Uterus (tissue), 4 donors: ENCODE measurements around the gene PMEPA1. TPM values are rescaled to one million over a fixed set of nuclear protein-coding genes. Genes with fewer than 3 reads are reported as not detected.

ENCODE experiments used
- DNase-seq, 2 donors: peaks; one replicate each; pipeline ENCODE4 v3.0.0-alpha.2; 2019 to 2020
- H3K27ac ChIP-seq, 2 donors: fragments of 200-600 bp; sonication (generic); 1 replicate in 1 of 2; 2 replicates in 1 of 2; pipeline ENCODE4 v1.5.1; 2016 to 2018
- H3K27me3 ChIP-seq, 2 donors: fragments of 200-600 bp; sonication (generic); one replicate each; pipeline ENCODE4 v1.5.1; 2018 to 2019; ENCODE audit warnings: control low read depth in 1 of 2
- H3K36me3 ChIP-seq, 2 donors: fragments of 200-600 bp; sonication (generic); one replicate each; pipeline ENCODE4 v1.5.1; 2019; ENCODE audit warnings: control low read depth in 1 of 2
- H3K4me1 ChIP-seq, 2 donors: fragments of 200-600 bp; sonication (generic); one replicate each; pipeline ENCODE4 v1.5.1; 2018 to 2019; ENCODE audit warnings: control low read depth in 1 of 2
- H3K4me3 ChIP-seq, 2 donors: fragments of 200-600 bp; sonication (generic); 1 replicate in 1 of 2; 2 replicates in 1 of 2; pipeline ENCODE4 v1.5.1; 2018 to 2019; ENCODE audit warnings: mild to moderate bottlenecking in 1 of 2
- H3K9me3 ChIP-seq, 2 donors: fragments of 200-600 bp; sonication (generic); one replicate each; pipeline ENCODE4 v1.5.1; 2019; ENCODE audit warnings: control low read depth in 1 of 2
- POLR2A ChIP-seq, 2 donors: fragments of 450-650 bp; IDR thresholded peaks; one replicate each; pipeline ENCODE4 v1.6.1; 2016; ENCODE audit warnings: antibody characterized with exemption in 2 of 2, mild to moderate bottlenecking in 1 of 2, moderate library complexity in 1 of 2
- intact Hi-C: fragments of 100-400 bp; cut with DNase I; formaldehyde crosslinking; loops from one replicate; pipeline ENCODE4 v1.15.1; 2023; ENCODE audit warnings: low total_unique reads
- total RNA-seq, 4 donors: library from RNA; depleted of rRNA in 3 of 4; stranded (reverse); fragments of >200 nt in 3 of 4; gene quantifications; one replicate each; pipeline versions ENCODE4 v1.1.0 to v1.2.4, GENCODE V29; 2014 to 2023
- TF ChIP-seq, protein P1 (sequence below), 4 experiments: fragments of 200-600 bp in 2 of 4; fragments of 450-650 bp in 2 of 4; sonication (generic) in 2 of 4; IDR thresholded peaks; one replicate each; pipeline ENCODE4 v1.5.1; 2016 to 2019; ENCODE audit warnings: antibody characterized with exemption in 4 of 4, mild to moderate bottlenecking in 2 of 4, moderate library complexity in 1 of 4
- donor health status: DM: yes; HTN: yes; CAD: no.

The PMEPA1 gene
- total RNA-seq, 4 donors from 2014 or later: 5.6 to 51.9 (median 33.5) TPM

DNA sequence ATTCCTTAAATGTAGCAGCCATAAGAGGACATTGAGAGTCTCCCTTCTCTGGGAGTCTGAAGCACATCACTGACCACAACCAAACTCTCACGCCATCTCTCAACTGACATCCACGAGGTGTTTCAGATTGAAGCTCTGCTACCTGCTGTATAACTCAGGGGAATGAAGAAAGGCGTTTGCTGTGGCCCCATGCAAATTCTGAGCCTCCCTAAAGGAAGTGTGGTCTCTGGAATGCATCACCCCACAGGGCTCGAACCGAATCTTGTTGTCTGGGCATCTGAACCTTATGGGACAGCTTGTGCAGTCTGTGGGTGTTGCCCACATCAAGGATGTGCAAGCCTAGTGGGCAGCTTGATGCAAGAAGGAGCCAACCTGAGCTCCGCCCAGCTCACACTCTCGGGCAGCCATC lies 10.9 kb downstream of the PMEPA1 start:
- Histone ChIP-seq H3K4me1 (no peaks in the 10 kb centered on the region), H3K27ac (no peak overlapping the region)

DNA sequence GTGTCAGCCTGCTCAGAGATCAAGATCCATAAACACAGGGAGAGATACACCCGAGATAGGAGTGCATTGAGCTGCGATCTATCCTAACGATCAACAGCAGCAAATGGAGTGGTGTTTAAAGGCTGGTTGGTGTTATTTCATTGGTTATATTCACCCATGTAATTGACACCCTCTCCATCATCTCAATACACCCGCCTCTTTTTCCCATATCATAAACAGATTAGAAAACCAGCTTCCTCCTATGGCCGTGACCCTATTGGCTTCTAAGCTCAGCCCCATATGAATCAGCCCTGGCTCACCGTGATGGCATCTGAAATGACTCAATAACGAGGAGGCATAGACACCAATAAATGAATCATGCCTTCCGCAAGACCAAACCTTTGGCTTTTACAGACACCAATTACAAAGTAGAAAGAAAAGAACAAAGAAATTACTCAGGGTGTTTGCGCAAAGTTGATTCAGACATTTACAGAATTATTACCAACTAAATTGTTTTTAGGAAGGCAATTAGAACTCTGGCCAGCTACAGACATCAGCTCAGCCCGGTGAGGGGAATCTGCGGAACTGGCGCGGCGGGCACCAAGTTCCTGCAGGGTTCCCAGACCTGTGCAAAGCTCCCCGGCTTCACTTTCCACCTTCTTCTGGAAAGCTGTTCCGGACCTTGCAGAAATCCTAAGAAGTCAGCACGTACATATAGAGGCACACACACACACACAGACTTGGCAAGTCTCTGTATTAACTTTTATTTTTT lies 11.5 kb downstream of the PMEPA1 start:
- peak in 1 of 2 donors; percentile 68 for DNase-seq
- no peak overlapping the region for H3K4me3 ChIP-seq
- H3K9me3 ChIP-seq: no peaks in the 10 kb centered on the region
- intact Hi-C loops: no loop called here
- no peaks in the 10 kb centered on the region for H3K36me3 ChIP-seq
- no peaks in the 10 kb centered on the region for H3K27me3 ChIP-seq
- TF ChIP-seq, protein P1, sequence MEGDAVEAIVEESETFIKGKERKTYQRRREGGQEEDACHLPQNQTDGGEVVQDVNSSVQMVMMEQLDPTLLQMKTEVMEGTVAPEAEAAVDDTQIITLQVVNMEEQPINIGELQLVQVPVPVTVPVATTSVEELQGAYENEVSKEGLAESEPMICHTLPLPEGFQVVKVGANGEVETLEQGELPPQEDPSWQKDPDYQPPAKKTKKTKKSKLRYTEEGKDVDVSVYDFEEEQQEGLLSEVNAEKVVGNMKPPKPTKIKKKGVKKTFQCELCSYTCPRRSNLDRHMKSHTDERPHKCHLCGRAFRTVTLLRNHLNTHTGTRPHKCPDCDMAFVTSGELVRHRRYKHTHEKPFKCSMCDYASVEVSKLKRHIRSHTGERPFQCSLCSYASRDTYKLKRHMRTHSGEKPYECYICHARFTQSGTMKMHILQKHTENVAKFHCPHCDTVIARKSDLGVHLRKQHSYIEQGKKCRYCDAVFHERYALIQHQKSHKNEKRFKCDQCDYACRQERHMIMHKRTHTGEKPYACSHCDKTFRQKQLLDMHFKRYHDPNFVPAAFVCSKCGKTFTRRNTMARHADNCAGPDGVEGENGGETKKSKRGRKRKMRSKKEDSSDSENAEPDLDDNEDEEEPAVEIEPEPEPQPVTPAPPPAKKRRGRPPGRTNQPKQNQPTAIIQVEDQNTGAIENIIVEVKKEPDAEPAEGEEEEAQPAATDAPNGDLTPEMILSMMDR (IDR thresholded peaks at IDR 0.05): no peak
- no peak for TF ChIP-seq POLR2A (IDR thresholded peaks at IDR 0.05)
- H3K27ac ChIP-seq: no peak overlapping the region
- H3K4me1 ChIP-seq: no peaks in the 10 kb centered on the region

More for the DNA sequence above, 10.9 kb downstream of the PMEPA1 start:
- Histone ChIP-seq H3K27me3 (no peaks in the 10 kb centered on the region), H3K4me3 (no peak overlapping the region), H3K9me3 (no peaks in the 10 kb centered on the region), H3K36me3 (no peaks in the 10 kb centered on the region)
- intact Hi-C loops: no loop called here
- DNase-seq: no peak
- TF ChIP-seq, protein P1 (IDR thresholded peaks at IDR 0.05): no peak
- TF ChIP-seq POLR2A (IDR thresholded peaks at IDR 0.05): no peak

DNA sequence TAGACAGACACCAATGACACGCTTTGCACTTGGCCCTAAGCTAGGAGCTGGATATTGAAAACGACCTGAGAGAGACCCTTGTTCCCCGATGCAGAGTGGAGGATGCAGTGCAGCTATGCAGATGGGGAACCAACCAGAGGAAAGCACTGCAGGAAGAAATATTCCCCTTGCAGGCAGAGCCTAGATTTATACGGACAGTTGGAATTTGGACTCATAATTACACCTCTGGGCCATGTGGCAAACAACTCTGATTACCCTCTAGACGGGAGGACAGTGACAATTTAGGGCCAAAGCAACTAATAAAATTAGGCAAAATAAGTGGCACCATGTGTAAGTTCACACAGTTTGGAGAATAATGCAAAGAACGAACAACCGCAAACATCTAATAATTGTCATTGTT lies 12.3 kb downstream of the PMEPA1 start:
- Histone ChIP-seq H3K4me3 (no peak overlapping the region), H3K27ac (no peak overlapping the region), H3K27me3 (no peaks in the 10 kb centered on the region), H3K36me3 (no peaks in the 10 kb centered on the region), H3K4me1 (no peaks in the 10 kb centered on the region), H3K9me3 (no peaks in the 10 kb centered on the region)
- TF ChIP-seq, protein P1 (IDR thresholded peaks at IDR 0.05): no peak
- no peak for TF ChIP-seq POLR2A (IDR thresholded peaks at IDR 0.05)
- DNase-seq: no peak
- intact Hi-C loops: no loop called here

DNA sequence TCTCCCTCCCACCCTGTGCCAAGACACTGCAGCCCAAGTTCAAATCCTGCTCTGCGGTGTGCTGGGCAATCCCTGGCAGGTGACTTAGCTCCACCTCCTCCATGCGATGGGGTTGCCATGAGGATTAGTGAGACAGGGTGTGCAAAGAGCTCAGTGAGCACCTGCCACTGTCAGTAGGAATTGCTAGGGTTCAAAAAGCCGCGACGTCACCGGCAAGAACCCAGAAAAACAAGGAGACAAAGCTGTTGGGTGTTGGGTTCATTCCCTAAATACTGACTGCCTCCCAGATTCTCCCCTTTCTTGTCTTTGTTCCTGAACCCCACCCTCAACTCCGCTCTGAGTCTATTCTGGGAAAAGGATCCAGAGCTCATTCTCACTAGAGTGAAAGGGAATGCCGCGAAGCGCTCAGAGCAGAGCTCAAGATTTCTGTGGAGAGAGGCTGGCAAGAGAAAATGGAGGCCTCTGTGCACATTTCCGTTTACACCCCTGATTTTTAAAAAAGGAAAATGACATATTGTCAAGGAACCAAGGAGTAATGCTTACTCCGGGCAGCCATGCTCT lies 13.3 kb downstream of the PMEPA1 start:
- H3K27me3 ChIP-seq: no peaks in the 10 kb centered on the region
- TF ChIP-seq, protein P1 (IDR thresholded peaks at IDR 0.05): no peak
- TF ChIP-seq POLR2A (IDR thresholded peaks at IDR 0.05): no peak
- H3K36me3 ChIP-seq: no peaks in the 10 kb centered on the region
- intact Hi-C loops: no loop called here
- no peaks in the 10 kb centered on the region for H3K4me1 ChIP-seq
- H3K9me3 ChIP-seq: no peaks in the 10 kb centered on the region
- H3K4me3 ChIP-seq: no peak overlapping the region
- no peak for DNase-seq
- H3K27ac ChIP-seq: no peak overlapping the region

DNA sequence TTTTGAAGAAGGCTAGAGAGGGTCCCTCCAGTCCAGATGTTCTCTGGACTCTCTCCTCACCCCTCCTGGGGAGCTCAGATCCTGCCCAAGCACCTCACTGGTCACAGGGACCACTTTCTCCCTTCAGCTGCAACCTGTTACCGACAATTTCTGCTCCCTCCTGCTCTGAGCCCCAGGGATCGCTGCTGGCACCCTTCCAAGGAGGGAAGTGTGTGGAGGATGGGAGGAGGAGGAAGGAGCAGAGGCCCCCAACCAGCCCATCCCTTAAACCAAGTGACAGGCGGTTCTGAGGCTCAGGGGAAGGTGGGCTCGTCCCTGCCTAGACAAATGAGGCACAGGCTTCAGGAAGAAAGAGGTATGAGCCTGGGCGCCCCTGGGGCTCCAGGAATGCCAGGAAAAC lies 13.9 kb downstream of the PMEPA1 start:
- Histone ChIP-seq H3K27me3 (no peaks in the 10 kb centered on the region), H3K9me3 (no peaks in the 10 kb centered on the region), H3K27ac (peak overlapping the region in 1 of 2 donors; percentile 7), H3K36me3 (no peaks in the 10 kb centered on the region), H3K4me3 (no peak overlapping the region), H3K4me1 (no peaks in the 10 kb centered on the region)
- no peak for TF ChIP-seq POLR2A (IDR thresholded peaks at IDR 0.05)
- TF ChIP-seq, protein P1 (IDR thresholded peaks at IDR 0.05): no peak
- no peak for DNase-seq
- intact Hi-C loops: no loop called here
